Panc1 (cell line): ENCODE data around the gene EDRF1. TPM values are rescaled to one million over a fixed set of nuclear protein-coding genes. Genes with fewer than 3 reads are reported as not detected.

Experiments
- ATAC-seq: fragments of 200-7000 bp; cut with Tn5 transposase; 2 replicates; pipeline ENCODE4 v1.9.1; 2020; ENCODE audit warnings: mild to moderate bottlenecking, moderate library complexity
- BruUV-seq: library from RNA; stranded (reverse); fragments of 400-500 nt; replicated peaks from 2 replicates; lab custom pipeline; 2021; lab: Mats Ljungman, UMichigan
- CTCF ChIA-PET: fragments of 300-600 bp; sonication (Branson Sonifier 250); formaldehyde crosslinking; loops from one replicate; lab custom pipeline; 2022; ENCODE audit warnings: antibody characterized with exemption; lab: Charles Lee
- POLR2A ChIA-PET: fragments of 300-600 bp; sonication (Branson Sonifier 250); formaldehyde crosslinking; loops from one replicate; lab custom pipeline; 2022; ENCODE audit warnings: antibody characterized with exemption; lab: Charles Lee
- DNase-seq: peaks from one replicate; pipeline ENCODE4 v3.0.0-alpha.2; 2010; ENCODE audit warnings: low read depth, low spot score
- H3K27ac ChIP-seq: 2 replicates; pipeline ENCODE4 v1.5.1; 2011; ENCODE audit warnings: mild to moderate bottlenecking, low read length, inconsistent platforms
- H3K27me3 ChIP-seq: fragments of 200-500 bp; sonication (Bioruptor generic); 2 replicates; pipeline ENCODE4 v1.6.0; 2014; ENCODE audit warnings: low read length, inconsistent platforms; ENCODE audit not compliant: control insufficient read depth, insufficient read depth
- H3K36me3 ChIP-seq: fragments of 200-500 bp; sonication (Bioruptor generic); 2 replicates; pipeline ENCODE4 v1.5.1; 2014; ENCODE audit warnings: inconsistent platforms, mild to moderate bottlenecking, low read length, moderate library complexity; ENCODE audit not compliant: control insufficient read depth, insufficient read depth
- H3K4me1 ChIP-seq: 2 replicates; pipeline ENCODE4 v1.5.1; 2011; ENCODE audit warnings: inconsistent platforms, mild to moderate bottlenecking, low read length, moderate library complexity; ENCODE audit not compliant: control insufficient read depth, insufficient read depth
- H3K4me3 ChIP-seq, 2 experiments: 2 replicates each; pipeline ENCODE4 v1.5.1; 2011 to 2012; ENCODE audit warnings: low read depth in 2 of 2, low read length in 2 of 2, mild to moderate bottlenecking in 2 of 2, inconsistent platforms in 1 of 2, moderate library complexity in 1 of 2
- H3K9me3 ChIP-seq: fragments of 200-500 bp; sonication (Bioruptor generic); 2 replicates; pipeline ENCODE4 v1.5.1; 2014; ENCODE audit warnings: low read depth, mild to moderate bottlenecking, inconsistent platforms, low read length, moderate library complexity; ENCODE audit not compliant: control insufficient read depth, insufficient read depth
- POLR2AphosphoS5 ChIP-seq: IDR thresholded peaks from 2 replicates; pipeline ENCODE4 v1.6.1; 2012; ENCODE audit warnings: mild to moderate bottlenecking, low read depth, low read length, moderate library complexity
- SIN3A ChIP-seq: IDR thresholded peaks from 2 replicates; pipeline ENCODE4 v1.6.1; 2012; ENCODE audit warnings: low read depth, mild to moderate bottlenecking, low read length, moderate library complexity, borderline replicate concordance; ENCODE audit not compliant: insufficient read depth
- TCF7L2 ChIP-seq: IDR thresholded peaks from 2 replicates; pipeline ENCODE4 v1.6.1; 2011; ENCODE audit warnings: mild to moderate bottlenecking, low read depth, low read length, inconsistent platforms
- in situ Hi-C: cut with HindIII; loops from 2 replicates; pipeline ENCODE4 v1.10.0; 2016; ENCODE audit warnings: low sequenced_read_pairs, low pct_unique_long_range_greater_than_20kb
- intact Hi-C: fragments of 100-400 bp; cut with micrococcal nuclease; formaldehyde crosslinking; loops from one replicate; pipeline ENCODE4 v1.10.0; 2022; ENCODE audit not compliant: unreplicated experiment
- total RNA-seq: library from RNA; stranded (reverse); gene quantifications from one replicate; pipeline ENCODE4 v1.2.1, GENCODE V29; 2021; ENCODE audit not compliant: unreplicated experiment
- TF ChIP-seq, protein P1 (sequence below), 2 experiments: IDR thresholded peaks; 2 replicates each; pipeline ENCODE4 v1.6.1; 2011 to 2012; ENCODE audit warnings: low read depth in 2 of 2, control low read depth in 1 of 2, low read length in 1 of 2, mild to moderate bottlenecking in 1 of 2, moderate library complexity in 1 of 2; ENCODE audit not compliant: insufficient read depth in 1 of 2
- TF ChIP-seq, protein P2 (sequence below): fragments of 450-650 bp; IDR thresholded peaks from 2 replicates; pipeline ENCODE4 v1.5.1; 2017; ENCODE audit warnings: mild to moderate bottlenecking

The EDRF1 gene
- total RNA-seq, 1 experiment from 2014 or later: 36.3 TPM

DNA sequence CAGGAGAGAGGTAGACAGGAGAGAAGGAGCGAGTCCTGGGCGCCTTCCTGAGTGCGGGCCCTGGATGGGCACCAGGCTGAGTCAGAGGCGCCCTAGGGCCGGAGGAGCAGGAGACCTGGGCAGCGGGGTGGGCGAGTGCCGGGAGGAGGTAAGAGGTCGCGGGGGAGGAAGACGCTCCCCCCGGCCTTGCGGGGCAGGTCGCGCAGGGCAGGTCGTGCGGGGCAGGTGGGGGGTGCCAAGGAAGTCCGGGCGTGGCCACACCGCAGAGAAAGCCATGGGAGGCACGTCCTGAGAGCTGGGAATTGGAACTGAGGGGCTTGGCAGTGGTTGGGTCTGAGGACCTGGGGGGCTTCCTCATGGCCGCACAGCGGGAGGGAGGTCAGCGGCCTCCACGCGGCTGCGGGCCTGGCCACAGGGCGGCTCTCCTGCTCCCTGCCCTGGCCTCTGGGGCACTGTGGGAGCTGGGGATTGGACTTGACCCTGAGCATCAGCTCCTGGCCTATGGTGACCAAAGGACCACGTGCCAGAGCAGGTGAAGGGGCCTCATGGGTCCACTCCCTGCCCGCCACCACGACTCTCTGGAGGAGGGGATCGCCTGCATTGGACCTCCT, 55.2 kb downstream of the EDRF1 start:
- TF ChIP-seq, protein P1, sequence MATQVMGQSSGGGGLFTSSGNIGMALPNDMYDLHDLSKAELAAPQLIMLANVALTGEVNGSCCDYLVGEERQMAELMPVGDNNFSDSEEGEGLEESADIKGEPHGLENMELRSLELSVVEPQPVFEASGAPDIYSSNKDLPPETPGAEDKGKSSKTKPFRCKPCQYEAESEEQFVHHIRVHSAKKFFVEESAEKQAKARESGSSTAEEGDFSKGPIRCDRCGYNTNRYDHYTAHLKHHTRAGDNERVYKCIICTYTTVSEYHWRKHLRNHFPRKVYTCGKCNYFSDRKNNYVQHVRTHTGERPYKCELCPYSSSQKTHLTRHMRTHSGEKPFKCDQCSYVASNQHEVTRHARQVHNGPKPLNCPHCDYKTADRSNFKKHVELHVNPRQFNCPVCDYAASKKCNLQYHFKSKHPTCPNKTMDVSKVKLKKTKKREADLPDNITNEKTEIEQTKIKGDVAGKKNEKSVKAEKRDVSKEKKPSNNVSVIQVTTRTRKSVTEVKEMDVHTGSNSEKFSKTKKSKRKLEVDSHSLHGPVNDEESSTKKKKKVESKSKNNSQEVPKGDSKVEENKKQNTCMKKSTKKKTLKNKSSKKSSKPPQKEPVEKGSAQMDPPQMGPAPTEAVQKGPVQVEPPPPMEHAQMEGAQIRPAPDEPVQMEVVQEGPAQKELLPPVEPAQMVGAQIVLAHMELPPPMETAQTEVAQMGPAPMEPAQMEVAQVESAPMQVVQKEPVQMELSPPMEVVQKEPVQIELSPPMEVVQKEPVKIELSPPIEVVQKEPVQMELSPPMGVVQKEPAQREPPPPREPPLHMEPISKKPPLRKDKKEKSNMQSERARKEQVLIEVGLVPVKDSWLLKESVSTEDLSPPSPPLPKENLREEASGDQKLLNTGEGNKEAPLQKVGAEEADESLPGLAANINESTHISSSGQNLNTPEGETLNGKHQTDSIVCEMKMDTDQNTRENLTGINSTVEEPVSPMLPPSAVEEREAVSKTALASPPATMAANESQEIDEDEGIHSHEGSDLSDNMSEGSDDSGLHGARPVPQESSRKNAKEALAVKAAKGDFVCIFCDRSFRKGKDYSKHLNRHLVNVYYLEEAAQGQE (IDR thresholded peaks at IDR 0.05; ENCODE audit: insufficient read depth in 1 of 2, low read depth in 2 of 2, low read length in 1 of 2): no peak
- TF ChIP-seq, protein P2, sequence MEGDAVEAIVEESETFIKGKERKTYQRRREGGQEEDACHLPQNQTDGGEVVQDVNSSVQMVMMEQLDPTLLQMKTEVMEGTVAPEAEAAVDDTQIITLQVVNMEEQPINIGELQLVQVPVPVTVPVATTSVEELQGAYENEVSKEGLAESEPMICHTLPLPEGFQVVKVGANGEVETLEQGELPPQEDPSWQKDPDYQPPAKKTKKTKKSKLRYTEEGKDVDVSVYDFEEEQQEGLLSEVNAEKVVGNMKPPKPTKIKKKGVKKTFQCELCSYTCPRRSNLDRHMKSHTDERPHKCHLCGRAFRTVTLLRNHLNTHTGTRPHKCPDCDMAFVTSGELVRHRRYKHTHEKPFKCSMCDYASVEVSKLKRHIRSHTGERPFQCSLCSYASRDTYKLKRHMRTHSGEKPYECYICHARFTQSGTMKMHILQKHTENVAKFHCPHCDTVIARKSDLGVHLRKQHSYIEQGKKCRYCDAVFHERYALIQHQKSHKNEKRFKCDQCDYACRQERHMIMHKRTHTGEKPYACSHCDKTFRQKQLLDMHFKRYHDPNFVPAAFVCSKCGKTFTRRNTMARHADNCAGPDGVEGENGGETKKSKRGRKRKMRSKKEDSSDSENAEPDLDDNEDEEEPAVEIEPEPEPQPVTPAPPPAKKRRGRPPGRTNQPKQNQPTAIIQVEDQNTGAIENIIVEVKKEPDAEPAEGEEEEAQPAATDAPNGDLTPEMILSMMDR: no peak
- TF ChIP-seq SIN3A (no peak), TCF7L2 (no peak), POLR2AphosphoS5 (no peak)
- no peaks in the 10 kb centered on the region for H3K36me3 ChIP-seq
- intact Hi-C loops: no loop called here
- in situ Hi-C loops: no loop called here
- ChIA-PET POLR2A (no interaction called here), CTCF (no interaction called here)
- H3K27ac ChIP-seq: no peak overlapping the region
- H3K4me3 ChIP-seq: no peak overlapping the region
- no peaks in the 10 kb centered on the region for H3K9me3 ChIP-seq
- BruUV-seq: no TSS peak
- H3K27me3 ChIP-seq: no peaks in the 10 kb centered on the region
- ATAC-seq: peak; percentile 11; the same call in 1 of the 2 replicates
- H3K4me1 ChIP-seq: no peaks in the 10 kb centered on the region
- no peak for DNase-seq

DNA sequence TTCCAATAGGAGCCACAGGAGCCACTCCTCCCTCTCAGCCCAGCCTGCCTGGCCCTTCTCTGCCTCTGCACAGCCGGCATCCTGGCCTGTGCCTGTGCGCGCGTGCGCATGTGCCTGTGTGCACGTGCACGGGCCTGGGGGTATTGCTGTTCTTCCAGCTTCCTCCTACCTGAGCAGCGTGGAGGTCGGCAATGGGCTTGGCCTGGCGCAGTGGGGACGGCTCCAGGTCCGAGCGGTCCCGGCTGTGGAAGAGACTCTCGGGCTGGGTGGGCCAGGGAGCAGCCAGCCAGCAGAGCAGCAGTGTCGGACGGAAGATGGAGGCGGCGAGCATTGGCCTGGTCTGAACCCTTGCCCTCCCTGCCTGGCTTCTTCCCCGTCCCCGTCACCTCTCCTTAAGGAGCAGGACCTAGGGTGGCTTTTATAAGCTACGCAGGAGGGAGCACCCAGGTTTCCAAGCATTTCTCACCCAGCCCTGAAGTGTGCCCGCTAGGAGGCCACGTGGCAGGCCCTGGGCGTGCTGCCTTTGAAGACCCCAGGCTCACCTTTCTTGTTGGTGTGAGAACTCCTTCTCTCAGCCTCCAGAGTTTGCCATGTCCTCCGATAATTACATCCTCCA, 56.1 kb downstream of the EDRF1 start, which contains the start of gene MMP21:
Gene MMP21, minus strand, starts transcription at position 331 of the 616 bp plus-strand sequence. Its CDS starts 0 bp downstream, at position 331.
- ATAC-seq: peak; percentile 23
- CTCF ChIA-PET: no interaction called here
- H3K27me3 ChIP-seq: no peaks in the 10 kb centered on the region
- no peak within 1 kb of the TSS for H3K27ac ChIP-seq
- TF ChIP-seq POLR2AphosphoS5 (no peak), TCF7L2 (no peak), SIN3A (no peak)
- TF ChIP-seq, protein P2: no peak
- TF ChIP-seq, protein P1 (IDR thresholded peaks at IDR 0.05; ENCODE audit: insufficient read depth in 1 of 2, low read depth in 2 of 2, low read length in 1 of 2): no peak
- H3K36me3 ChIP-seq: no peaks in the 10 kb centered on the region
- intact Hi-C loops (no loop called here), in situ Hi-C loops (no loop called here)
- DNase-seq: no peak
- no peak within 1 kb of the TSS for H3K4me3 ChIP-seq
- no peaks in the 10 kb centered on the region for H3K4me1 ChIP-seq
- POLR2A ChIA-PET: no interaction called here
- no TSS peak for BruUV-seq
- H3K9me3 ChIP-seq: no peaks in the 10 kb centered on the region
